Spinal cord (tissue), 10 donors: ENCODE measurements around the gene C1QTNF12. TPM values are rescaled to one million over a fixed set of nuclear protein-coding genes. Genes with fewer than 3 reads are reported as not detected.

Experiments used
- DNase-seq, 6 donors: peaks; one replicate each; pipeline versions ENCODE4 v3.0.0 to v3.0.0-alpha.2; 2013 to 2015; ENCODE audit warnings: low spot score in 6 of 6, low read depth in 4 of 6
- H3K27ac ChIP-seq: one replicate; pipeline ENCODE4 v1.5.1; 2013; ENCODE audit warnings: low read depth, low read length, control low read depth
- H3K27me3 ChIP-seq: one replicate; pipeline ENCODE4 v1.6.1; 2013; ENCODE audit warnings: low read length; ENCODE audit not compliant: control insufficient read depth, insufficient read depth
- H3K36me3 ChIP-seq: one replicate; pipeline ENCODE4 v1.6.1; 2013; ENCODE audit warnings: low read length; ENCODE audit not compliant: control insufficient read depth, insufficient read depth
- H3K4me1 ChIP-seq: one replicate; pipeline ENCODE4 v1.6.1; 2013; ENCODE audit warnings: low read length; ENCODE audit not compliant: control insufficient read depth, insufficient read depth
- H3K4me3 ChIP-seq: one replicate; pipeline ENCODE4 v1.5.1; 2013; ENCODE audit warnings: low read depth, low read length, control low read depth
- H3K9me3 ChIP-seq: one replicate; pipeline ENCODE4 v1.6.1; 2013; ENCODE audit warnings: low read length; ENCODE audit not compliant: control insufficient read depth, insufficient read depth
- WGBS: methylation state at CpG from one replicate; pipeline ENCODE4 v1.1.5; 2013; ENCODE audit warnings: missing lambda C conversion rate; ENCODE audit not compliant: insufficient coverage; 5-methylcytosine and 5-hydroxymethylcytosine counted together
- polyA plus RNA-seq, 2 donors: library from polyadenylated mRNA; unstranded; fragments of 120-200 nt; gene quantifications; one replicate each; pipeline ENCODE4 v1.2.1, GENCODE V29; 2013; ENCODE audit not compliant: insufficient read length in 2 of 2
- total RNA-seq, 2 donors: library from RNA; depleted of rRNA in 1 of 2; stranded (reverse); fragments of 120-200 nt in 1 of 2; fragments of >200 nt in 1 of 2; gene quantifications; one replicate each; pipeline versions ENCODE4 v1.2.3 to v1.2.4, GENCODE V29; 2013 to 2014
- donor health status: healthy.

C1QTNF12 gene
- total and polyA plus RNA-seq, 4 donors = 1.4 to 10.4 (median 4.2) TPM

- WGBS = 66% methylated on average over 13 of the region's 19 CpGs
- no peak for DNase-seq
- Histone ChIP-seq H3K4me3 (no peak overlapping the region), H3K27ac (no peak overlapping the region), H3K4me1 (peaks cover 21% of the 10 kb centered on the region), H3K27me3 (peaks cover 30% of the 10 kb centered on the region), H3K9me3 (no peaks in the 10 kb centered on the region), H3K36me3 (no peaks in the 10 kb centered on the region)
These were observed 39.5 kb downstream of the C1QTNF12 start for GRCh38 chr1:1206966-1207531.

- WGBS = 4% methylated on average over 49 of the region's 49 CpGs
- H3K27ac ChIP-seq = no peak within 1 kb of the TSS
- DNase-seq = peak in 1 of 6 donors; percentile 3
These were observed 40.1 kb downstream of the C1QTNF12 start, which contains the start of gene TNFRSF18 for GRCh38 chr1:1206376-1206965. TSS of gene TNFRSF18 (minus strand) at chr1:1206592. CDS start at chr1:1206571, 21 bp downstream.

GRCh38 chr1:1205769-1206375 lies 40.6 kb downstream of the C1QTNF12 start:
- no peaks in the 10 kb centered on the region for H3K9me3 ChIP-seq
- no peak for DNase-seq
- H3K36me3 ChIP-seq = no peaks in the 10 kb centered on the region
- no peak overlapping the region for H3K4me3 ChIP-seq
- no peak overlapping the region for H3K27ac ChIP-seq
- WGBS = 21% methylated on average over 31 of the region's 31 CpGs
- peaks cover 23% of the 10 kb centered on the region for H3K4me1 ChIP-seq
- H3K27me3 ChIP-seq = peaks cover 31% of the 10 kb centered on the region

More at GRCh38 chr1:1206376-1206965, 40.1 kb downstream of the C1QTNF12 start, which contains the start of gene TNFRSF18:
- H3K36me3 ChIP-seq = no peaks in the 10 kb centered on the region
- H3K27me3 ChIP-seq = peaks cover 30% of the 10 kb centered on the region
- H3K4me1 ChIP-seq = peaks cover 21% of the 10 kb centered on the region
- H3K9me3 ChIP-seq = no peaks in the 10 kb centered on the region
- no peak within 1 kb of the TSS for H3K4me3 ChIP-seq

GRCh38 chr1:1204998-1205768 lies 41.3 kb downstream of the C1QTNF12 start:
- H3K4me3 ChIP-seq = no peak overlapping the region
- DNase-seq = no peak
- no peaks in the 10 kb centered on the region for H3K9me3 ChIP-seq
- H3K27me3 ChIP-seq = peaks cover 34% of the 10 kb centered on the region
- 85% methylated on average over 19 of the region's 19 CpGs for WGBS
- H3K36me3 ChIP-seq = no peaks in the 10 kb centered on the region
- H3K4me1 ChIP-seq = peaks cover 27% of the 10 kb centered on the region
- no peak overlapping the region for H3K27ac ChIP-seq

GRCh38 chr1:1204425-1204920 lies 42.0 kb downstream of the C1QTNF12 start:
- no peak overlapping the region for H3K27ac ChIP-seq
- H3K4me3 ChIP-seq = no peak overlapping the region
- H3K36me3 ChIP-seq = no peaks in the 10 kb centered on the region
- H3K4me1 ChIP-seq = peaks cover 27% of the 10 kb centered on the region
- DNase-seq = no peak
- H3K27me3 ChIP-seq = peaks cover 34% of the 10 kb centered on the region
- WGBS = 100% methylated on average over 7 of the region's 8 CpGs
- H3K9me3 ChIP-seq = no peaks in the 10 kb centered on the region

GRCh38 chr1:1203561-1204424 lies 42.7 kb downstream of the C1QTNF12 start:
- 63% methylated on average over 49 of the region's 49 CpGs for WGBS
- H3K27ac ChIP-seq = no peak overlapping the region
- H3K4me1 ChIP-seq = peaks cover 27% of the 10 kb centered on the region
- H3K9me3 ChIP-seq = no peaks in the 10 kb centered on the region
- no peak overlapping the region for H3K4me3 ChIP-seq
- DNase-seq = no peak
- no peaks in the 10 kb centered on the region for H3K36me3 ChIP-seq
- peaks cover 34% of the 10 kb centered on the region for H3K27me3 ChIP-seq

- Histone ChIP-seq H3K27ac (no peak overlapping the region), H3K27me3 (peaks cover 30% of the 10 kb centered on the region), H3K9me3 (no peaks in the 10 kb centered on the region), H3K4me3 (no peak overlapping the region), H3K4me1 (peaks cover 21% of the 10 kb centered on the region), H3K36me3 (no peaks in the 10 kb centered on the region)
- 77% methylated on average over 22 of the region's 27 CpGs for WGBS
- no peak for DNase-seq
These were observed 43.5 kb downstream of the C1QTNF12 start for GRCh38 chr1:1202831-1203560.

- DNase-seq = peak in 3 of 6 donors; percentile 9 to 52 (median 48)
- Histone ChIP-seq H3K27ac (no peak overlapping the region), H3K27me3 (peaks cover 15% of the 10 kb centered on the region), H3K36me3 (no peaks in the 10 kb centered on the region), H3K4me1 (peaks cover 11% of the 10 kb centered on the region), H3K4me3 (no peak overlapping the region), H3K9me3 (no peaks in the 10 kb centered on the region)
- under 1% methylated on average over 85 of the region's 109 CpGs for WGBS
These were observed 45.4 kb downstream of the C1QTNF12 start for GRCh38 chr1:1200876-1201810.
